NCI-H187 treated with DMSO at 0.1 percent for 48 hours (cell line): ENCODE data around the gene MMP15.

Experiments
- DNase-seq: peaks from one replicate; lab custom pipeline; 2025; lab: John Stamatoyannopoulos, UW

The MMP15 gene

GRCh38 chr16:58035356-58036170 is 10.0 kb downstream of the MMP15 start:
- no peak for DNase-seq

- DNase-seq, result no peak
Measured at GRCh38 chr16:58036943-58037342, 11.4 kb downstream of the MMP15 start.

GRCh38 chr16:58037365-58038057 is 12.0 kb downstream of the MMP15 start:
- no peak for DNase-seq

- DNase-seq, result no peak
Measured at GRCh38 chr16:58038219-58038641, 12.7 kb downstream of the MMP15 start.

GRCh38 chr16:58039829-58040495 is 14.4 kb downstream of the MMP15 start:
- no peak for DNase-seq

GRCh38 chr16:58040496-58040846 is 14.9 kb downstream of the MMP15 start:
- no peak for DNase-seq

- no peak for DNase-seq
Measured at GRCh38 chr16:58040945-58041627, 15.5 kb downstream of the MMP15 start.

GRCh38 chr16:58041628-58041955 is 16.0 kb downstream of the MMP15 start:
- DNase-seq, result no peak

GRCh38 chr16:58042001-58042885 is 16.7 kb downstream of the MMP15 start:
- DNase-seq, result no peak

GRCh38 chr16:58042886-58043515 is 17.4 kb downstream of the MMP15 start:
- DNase-seq, result no peak

GRCh38 chr16:58043571-58044155 is 18.1 kb downstream of the MMP15 start:
- DNase-seq, result no peak

- no peak for DNase-seq
Measured at GRCh38 chr16:58044266-58045019, 18.9 kb downstream of the MMP15 start.

- DNase-seq, result no peak
Measured at GRCh38 chr16:58045096-58045495, 19.5 kb downstream of the MMP15 start.

GRCh38 chr16:58046054-58046881 is 20.7 kb downstream of the MMP15 start:
- DNase-seq, result no peak

- no peak for DNase-seq
Measured at GRCh38 chr16:58046936-58047335, 21.4 kb downstream of the MMP15 start.

GRCh38 chr16:58047557-58048348 is 22.2 kb downstream of the MMP15 start:
- DNase-seq, result no peak

- no peak for DNase-seq
Measured at GRCh38 chr16:58048494-58049231, 23.1 kb downstream of the MMP15 start.
